NCI-H345 treated with DMSO at 0.1 percent for 48 hours (cell line): ENCODE measurements around the gene PDZRN3.

ENCODE experiments used
- DNase-seq: peaks from one replicate; lab custom pipeline; 2025; ENCODE audit not compliant: unreplicated experiment; lab: John Stamatoyannopoulos, UW

PDZRN3 gene

DNA sequence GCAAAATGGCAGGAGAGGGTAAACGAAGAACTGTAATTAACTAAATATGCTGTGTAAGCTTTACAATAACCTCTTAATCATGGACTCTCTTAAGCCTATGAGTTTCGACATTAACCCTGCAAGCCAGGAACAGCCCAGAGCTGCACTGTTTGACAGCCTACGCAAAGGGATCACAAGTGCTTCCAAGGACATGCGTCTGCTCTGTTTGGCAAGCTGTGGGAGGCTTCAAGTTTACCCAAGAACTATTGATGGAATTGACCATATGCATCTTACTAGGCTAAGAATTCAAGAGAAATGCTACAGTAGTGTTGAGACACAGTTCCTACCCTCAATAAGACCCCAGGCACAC, 66.0 kb downstream of the PDZRN3 start:
- DNase-seq, result no peak

DNA sequence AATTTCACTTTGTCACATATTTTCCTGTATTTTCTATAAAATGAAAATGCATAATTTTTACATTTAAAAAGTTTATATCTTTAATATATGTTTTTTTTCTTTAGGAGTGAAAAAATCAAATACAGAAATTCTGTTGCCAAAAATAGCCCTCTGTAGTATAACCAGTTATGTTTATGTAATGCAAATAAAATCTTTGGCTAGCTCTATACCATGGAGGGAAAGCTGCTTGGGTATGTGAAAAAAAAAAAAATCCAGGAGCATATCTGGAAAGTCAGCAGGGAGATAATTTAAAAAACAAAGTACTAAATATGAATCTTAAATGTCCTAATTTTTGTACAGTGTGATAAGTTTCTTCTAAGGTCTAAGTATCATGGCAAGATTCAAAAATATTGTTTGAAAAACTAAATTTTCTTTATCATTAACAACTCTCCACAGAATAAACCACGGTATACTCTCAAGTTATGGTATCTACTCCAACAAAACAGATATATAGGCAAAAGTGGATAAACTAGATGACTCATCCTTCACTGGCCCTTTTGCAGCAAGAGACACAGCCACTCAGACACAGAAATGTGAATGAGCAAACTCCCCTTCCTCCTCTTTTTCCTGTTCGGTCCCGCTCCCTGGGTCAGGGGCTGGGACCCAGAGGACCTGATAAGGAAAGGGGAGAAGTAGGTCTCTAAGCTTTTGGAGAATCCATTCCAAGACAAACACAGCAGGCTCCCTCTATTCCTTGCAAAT, 66.6 kb downstream of the PDZRN3 start:
- DNase-seq, result no peak

DNA sequence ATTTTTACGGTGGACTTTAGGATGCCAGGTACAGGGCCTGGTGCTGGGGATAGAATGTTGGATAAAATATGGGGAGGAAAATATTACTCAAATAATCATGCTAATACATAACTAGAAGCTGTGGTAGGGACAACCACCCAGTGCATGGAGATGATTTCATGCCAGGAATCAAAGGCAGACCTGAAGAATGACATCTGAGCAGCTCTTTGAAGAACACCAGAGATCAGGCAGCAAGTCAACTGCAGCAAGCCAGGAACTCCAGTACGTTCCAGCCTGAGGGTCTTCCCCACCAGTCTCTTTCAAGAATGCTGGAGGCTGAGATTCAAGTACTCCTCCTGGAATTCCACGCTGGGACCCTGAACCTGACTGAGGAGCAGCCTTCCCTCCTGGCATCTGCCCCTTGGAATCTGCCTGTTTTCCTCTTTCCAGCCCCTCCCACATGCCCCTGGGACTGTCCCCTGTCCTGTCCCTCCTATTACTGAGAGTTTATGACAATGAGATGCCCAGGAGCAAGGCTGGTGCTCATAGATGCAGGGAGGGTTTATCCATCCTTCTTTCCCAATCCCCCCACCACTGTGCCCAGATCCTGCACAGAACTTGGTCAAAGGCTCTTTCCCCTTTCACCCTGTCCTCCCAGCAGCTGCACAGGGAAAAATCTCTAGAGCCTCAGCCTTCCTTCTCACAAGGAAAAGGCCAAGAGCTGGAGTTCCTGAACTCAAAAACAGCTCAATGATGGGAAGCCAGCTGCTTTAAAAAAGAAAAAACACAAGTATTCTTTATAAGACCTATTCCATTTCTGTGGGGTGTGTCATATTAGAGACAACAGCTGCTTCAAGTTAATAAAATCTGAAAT, 68.0 kb downstream of the PDZRN3 start:
- no peak for DNase-seq

DNA sequence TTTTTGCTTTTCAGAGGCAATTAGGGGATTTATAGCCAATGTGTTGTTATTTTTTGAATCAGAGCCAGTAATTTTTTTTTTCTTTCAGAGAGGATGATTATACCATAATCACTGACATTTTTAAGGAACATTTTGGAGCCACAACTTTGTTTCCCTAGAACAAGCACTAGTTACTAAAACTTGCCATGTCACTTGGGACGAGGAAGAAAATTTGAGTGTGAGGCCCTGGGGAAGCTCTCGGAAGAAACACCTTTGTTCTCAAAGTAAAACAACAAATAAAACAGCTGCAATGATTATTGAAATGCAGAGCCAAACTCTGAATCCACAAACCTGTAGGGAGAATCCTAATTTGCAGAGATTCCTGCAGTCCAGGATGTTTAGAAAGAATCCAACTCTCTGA, 69.7 kb downstream of the PDZRN3 start:
- no peak for DNase-seq

DNA sequence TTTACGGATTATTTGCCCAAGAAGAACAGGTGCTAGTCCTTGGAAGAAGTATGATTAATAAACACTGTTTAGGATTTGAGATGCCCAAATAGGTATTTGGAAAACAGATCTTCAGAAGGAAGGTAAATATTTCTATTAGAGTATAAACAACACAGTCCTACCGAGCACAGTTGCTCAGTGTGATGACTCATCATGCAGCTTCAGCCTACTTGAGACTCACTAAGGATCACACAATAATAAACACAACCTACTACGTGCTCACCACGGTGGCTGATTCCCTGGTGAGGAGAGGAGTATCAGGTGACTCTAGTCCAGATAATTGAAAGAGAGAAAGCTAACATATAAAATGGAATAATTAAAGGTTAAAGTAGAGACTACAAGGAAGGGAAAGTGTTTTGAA, 72.0 kb downstream of the PDZRN3 start:
- DNase-seq, result no peak

DNA sequence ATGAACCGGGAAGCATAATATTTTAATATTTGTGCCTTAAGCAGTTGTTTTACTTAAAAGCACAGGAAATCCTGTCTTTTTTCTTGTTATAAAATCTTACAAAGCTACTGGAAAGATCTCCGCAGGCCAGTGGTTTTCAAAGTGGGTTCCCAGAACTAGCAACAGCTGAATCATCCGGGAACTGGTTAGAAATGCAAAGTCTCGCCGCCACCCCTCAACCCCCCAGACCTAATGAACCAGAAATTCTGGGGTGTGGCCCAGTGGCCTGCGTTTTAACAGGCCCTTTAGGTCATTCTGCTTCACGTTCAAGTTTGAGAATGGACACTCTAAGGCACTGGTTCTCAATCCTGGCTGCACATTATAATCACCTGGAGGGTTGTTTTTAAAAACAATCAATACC, 74.7 kb downstream of the PDZRN3 start:
- no peak for DNase-seq

DNA sequence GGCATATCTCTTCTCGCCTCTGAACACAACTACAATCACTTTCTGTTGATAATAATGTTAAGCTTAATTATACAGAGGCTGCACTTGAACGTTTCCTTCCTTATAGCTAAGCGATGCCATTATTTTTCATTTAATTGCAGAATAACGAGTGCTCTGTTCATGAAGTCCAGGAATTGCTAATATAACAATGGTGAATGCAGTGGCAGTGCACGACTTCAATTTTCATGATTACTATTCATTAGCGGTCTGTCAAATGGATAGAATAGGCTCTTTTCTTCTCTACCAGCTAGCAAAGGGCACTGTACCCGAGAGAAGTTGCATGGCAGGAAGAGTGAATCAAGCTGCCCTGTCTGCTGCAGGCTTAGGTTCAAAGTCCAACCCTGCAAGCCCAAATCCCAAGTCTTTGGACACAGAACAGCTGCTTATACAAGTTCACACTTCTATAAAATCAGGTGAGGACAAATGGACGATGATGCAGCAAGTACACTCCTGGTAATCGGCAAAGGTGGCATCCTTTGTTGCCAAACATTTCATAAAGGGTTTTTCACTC, 75.6 kb downstream of the PDZRN3 start:
- DNase-seq, result no peak

DNA sequence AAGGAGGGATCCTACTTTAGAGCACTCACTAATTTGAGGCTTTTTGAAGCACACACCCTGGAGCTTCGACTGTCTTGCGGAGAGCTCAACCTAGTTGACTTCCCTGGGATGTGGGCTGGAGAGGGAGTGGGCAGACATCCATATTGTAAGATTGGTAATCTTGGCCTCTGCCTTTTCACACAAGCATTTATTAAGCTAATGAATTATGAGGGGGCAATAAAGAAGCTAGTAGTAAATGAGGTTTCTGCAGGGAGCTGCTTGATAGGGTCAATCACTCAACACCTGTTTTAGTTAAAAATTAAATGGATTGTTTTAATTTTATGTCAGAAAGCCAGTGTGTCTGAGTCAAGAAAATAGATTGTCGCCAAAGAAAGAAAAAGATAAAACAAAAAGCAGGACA, 76.3 kb downstream of the PDZRN3 start:
- DNase-seq, result no peak

DNA sequence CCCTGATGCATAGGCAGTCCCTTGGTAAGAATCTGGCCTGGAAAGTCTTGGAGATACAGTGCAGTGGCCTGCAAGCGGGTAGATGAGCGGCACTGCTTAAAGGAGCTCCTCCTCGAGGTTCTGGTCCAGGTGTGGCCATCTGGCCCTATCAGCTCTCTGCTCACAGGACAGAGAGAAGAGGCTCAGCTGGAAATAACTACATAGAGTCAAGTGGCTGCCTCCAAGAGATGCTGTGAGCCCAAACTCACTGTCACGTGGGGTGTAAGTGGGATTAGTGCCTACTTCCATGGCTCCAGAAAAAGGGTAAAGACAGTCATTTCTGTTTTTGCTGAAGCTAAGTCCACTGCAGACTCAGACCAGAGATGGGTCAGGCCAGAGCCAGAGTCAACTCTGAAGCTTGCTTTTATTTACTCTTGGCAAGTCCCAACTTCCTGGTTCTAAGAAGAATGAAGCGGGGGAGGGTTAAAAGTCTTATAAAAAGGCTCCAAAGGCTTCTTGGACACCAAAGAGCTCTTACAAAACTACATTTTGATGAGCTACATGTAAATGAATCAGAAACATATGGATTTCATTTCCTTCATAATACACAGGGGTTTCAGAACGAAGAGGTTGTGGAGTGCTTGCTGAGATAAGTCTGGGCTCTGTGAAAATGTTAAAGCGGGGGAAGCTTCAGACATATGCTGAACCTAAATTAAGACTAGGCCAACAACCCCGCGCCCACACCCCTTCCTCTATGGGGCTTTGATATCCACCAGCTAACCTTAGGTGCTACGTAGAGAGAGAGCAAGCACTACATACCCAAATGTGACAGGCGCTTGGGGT, 77.1 kb downstream of the PDZRN3 start:
- no peak for DNase-seq

DNA sequence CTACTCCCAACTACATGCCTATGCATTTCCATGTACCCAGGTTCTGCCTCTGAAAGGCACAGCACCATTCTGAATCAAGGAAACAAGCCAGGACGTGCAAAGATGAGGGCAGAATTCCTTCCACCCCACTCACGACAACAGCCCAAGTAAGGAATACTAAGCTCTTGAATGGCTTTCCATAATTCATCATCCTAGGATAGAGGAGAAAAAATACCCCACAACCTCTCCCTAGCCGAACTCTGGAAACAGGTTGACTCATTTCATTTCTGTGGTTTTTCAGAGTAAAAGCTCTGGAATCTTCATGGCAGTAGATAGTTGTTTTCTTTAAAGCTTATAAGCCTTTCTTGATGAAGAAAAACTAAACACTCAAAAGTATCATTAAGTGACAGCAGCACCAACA, 77.8 kb downstream of the PDZRN3 start:
- DNase-seq, result no peak

DNA sequence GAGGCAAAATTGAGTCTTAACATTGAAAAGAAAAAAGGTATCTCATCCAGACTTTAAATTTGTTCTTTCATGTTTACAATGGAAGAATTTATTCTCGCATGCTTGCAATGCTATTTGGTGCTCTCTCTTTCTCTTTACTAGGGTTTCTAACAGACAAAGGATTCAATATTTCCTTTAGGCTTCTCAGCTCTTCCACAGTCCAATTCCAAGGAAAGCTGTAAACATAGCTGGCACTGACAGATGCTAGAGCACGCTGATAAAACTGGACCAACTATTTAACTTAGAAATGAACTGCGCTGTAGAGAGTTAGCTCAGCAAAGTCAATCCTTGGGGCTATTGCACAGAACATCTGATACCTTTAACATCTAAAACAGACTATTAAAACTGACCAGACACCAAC, 81.3 kb downstream of the PDZRN3 start:
- no peak for DNase-seq

DNA sequence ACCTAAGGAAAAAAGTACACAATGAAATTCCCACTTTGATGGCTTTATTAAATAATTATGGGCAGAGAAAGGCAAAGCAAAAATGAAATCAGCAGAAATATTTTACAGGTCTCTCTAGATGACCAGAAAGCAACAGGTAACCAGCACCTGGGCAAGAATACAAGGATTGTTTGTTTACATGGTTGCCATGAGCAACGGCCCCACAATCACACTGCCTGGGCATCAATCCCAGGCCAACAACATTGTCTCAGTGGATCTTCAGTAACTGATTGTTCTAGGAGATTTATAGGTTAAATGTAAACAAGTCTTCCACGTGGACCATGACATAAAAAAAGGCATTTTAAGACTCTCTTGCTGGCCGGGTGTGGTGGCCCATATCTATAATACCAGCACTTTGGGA, 82.6 kb downstream of the PDZRN3 start:
- no peak for DNase-seq

DNA sequence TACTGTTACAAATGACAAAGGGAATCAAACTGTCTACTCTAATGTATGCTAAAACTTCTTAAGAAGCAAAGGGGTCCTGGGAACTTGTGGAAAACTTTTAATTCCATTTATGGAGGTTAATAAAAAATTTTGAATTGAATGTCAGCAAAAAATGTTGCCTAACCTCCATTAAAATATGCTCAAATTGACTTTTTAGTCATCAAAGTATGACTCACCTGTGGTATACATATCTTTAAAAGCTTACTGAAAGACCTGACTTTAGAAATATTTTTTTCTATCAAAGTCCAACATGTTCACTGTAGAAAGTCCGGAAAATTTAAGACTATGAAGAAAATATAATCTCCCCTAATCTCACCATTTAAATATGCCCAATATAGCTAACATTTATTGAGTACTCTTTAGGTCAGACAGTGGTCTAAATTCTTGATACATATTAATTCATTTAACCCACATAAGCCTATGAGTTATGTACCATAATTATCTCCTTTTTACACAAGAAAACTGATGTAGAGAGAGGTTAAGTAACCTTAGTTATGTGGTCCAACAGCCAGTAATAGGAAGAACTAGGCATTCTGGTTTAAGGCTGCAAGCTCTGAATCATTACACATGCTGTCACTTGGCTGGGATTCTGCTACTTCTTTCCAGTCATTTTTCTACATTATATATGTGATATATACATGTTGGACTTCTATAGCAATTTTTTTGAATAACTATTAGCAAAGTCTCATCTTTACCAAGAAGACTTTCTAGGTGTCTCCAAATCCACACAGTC, 83.6 kb downstream of the PDZRN3 start:
- no peak for DNase-seq

DNA sequence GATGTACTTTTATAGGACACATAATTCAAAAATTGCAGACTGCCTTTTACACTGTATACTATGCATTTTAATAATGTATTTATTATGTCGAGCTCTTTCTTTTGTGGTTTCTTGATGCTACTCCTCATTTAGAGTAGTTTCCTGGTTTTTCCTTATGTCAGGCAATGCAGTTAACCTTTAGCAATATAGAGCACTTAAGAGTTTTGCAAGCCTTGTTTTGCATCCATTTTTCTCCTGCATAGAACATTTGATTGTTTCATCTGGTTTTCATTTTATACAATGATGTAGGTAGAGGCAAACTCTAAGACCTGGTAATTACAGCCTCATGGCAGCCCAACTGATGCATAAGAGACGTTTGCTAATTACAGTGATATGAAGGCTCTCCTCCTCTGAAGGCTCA, 86.3 kb downstream of the PDZRN3 start:
- no peak for DNase-seq

DNA sequence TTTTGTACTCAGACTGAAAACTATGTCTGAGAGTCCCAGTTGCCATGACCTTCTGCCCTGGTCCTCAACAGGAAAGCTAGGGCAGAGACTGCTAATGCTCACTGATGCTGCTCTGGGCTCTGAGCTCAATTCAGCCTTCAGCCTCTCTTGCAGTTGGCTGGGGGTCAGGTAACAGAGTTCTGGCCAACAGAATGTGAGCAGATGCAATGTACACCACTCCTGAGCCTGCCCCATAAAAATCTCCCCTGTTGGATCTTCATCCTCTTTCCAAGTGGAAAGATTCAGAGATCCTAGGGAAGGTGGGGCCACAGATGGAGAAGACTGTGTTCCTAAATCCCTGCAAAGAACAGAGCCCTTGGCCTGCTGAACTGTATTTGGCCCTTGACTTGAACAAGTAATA, 87.8 kb downstream of the PDZRN3 start:
- DNase-seq, result no peak

DNA sequence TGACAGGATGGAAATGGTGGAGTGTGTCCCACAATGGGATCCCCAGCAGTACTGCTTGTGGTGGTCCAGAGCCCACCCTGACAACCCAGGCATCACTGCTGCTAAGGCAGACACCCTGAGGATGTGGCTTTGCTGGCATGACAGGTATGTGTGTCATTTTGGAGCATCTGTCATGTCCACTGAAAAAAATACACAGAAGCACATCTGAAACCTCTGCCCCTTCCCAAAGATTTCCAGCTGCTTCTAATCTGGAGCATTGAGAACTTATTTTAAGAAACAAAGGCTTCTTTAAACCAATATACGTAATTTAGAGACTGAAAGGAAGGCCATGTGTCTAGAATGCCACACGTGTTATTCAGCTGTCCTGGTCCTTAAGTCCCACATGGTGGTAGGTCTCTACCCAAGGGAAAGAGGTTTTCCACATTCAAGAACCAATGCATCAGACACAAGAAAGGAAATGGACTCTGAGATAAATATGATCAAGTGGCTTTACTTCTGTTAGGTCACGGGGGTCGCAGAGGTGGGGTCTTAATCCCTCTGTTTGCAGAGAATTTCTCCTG, 88.3 kb downstream of the PDZRN3 start:
- DNase-seq, result no peak

DNA sequence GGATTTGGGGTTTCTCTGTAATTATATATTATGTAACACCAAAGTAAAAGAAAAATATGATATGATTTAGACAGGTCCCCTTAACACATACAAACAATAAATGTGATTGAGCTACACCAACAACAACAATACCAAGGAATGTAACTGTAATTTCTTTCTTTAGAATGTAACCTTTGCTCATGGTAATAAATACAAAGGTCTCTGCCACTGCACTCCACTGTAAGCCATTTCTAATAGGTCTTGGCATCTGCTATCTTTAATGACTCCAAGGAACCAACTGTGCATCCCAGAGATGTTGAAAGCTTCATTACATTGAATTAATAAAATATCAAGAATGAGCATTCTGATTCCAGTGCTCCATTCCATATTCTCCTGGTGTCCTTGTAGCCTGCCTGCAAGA, 88.8 kb downstream of the PDZRN3 start:
- no peak for DNase-seq

DNA sequence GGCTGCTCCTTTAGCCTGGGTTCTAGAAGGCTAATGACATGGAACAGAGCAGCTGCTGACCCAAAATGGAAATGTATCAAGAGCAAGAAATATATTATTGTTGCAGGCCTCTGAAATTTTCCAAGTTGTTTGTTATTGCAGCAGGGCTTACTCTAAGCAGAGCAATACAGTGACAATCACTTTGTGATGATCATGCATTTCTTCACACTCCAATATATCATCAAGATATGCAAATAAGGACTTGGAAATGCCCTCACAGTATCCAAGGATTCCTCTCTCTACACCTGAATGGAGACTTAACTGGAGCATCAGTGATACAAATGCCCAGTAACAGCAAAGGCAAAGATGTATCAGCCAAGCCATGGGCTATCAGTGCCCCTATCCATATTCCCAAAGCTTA, 89.6 kb downstream of the PDZRN3 start:
- DNase-seq, result no peak

DNA sequence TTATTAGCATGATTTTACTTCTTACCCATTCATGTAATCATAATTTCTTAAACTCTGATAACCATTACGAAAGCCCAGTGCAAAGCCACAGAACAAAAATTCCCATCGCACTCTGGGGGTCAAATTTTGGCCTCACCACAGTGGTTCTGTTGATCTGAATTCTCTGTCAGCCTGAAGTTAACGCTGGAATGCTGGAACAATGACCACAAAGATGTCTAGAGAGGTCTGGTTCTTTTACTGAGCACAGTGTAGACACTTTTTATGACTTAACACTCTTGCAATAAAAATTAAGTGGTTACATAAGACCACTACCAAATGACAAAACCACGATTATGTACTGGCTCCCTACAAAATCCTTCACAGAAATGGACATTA, 94.7 kb downstream of the PDZRN3 start:
- DNase-seq, result no peak

DNA sequence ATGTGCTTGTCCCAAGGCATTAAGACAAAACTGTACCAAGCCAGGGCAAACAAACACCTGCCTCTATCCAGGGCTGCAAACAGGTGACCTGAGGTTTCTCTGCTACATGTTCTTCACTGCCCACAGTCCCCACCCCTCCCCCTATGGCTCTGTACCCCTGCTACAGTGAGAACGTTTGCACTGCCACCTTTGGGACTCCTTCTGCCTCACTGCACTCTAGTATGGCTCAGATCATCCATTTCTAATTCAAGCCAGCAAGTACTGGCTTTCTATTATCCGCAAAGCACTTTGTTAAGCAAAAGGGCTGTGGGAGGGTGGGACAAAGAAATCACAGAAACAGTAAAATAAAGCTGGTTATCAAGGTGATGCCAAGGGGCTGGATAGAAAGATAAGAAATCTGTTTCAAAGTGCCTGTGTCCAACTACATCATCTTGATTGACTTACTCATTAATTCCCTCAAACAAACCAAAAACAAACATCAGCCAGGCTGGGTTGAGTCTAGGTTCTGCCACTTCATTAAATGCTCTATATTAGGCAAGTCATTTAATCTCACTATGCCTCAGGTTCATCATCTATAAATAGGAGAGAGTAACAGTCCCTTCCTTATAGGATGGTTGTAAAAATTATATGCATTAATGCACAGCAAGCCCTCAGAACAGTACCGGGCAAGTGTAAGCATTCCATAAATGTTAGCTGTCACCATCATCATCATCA, 95.3 kb downstream of the PDZRN3 start:
- no peak for DNase-seq
